ENCODE measurements around the gene IFT22. TPM values are rescaled to one million over a fixed set of nuclear protein-coding genes. Genes with fewer than 3 reads are reported as not detected.

The IFT22 gene
- total RNA-seq (1 to 10 TPM; 5.5 to 6.6 TPM), polyA plus RNA-seq (1 to 10 TPM; 8.5 to 9.4 TPM)

GRCh38 chr7:101321491-101322401 lies at the start of gene IFT22:
Gene IFT22 (minus strand): TSS chr7:101321812. CDS start chr7:101321709, 103 bp downstream.
- Histone ChIP-seq H3K27me3 (ENCODE audit: control insufficient read depth in 4 of 4, insufficient read depth in 4 of 4, low read length in 3 of 4) (no peaks in the 10 kb centered on the region), H3K9ac (ENCODE audit: low read depth in 1 of 2, low read length in 2 of 2) (peak within 1 kb of the TSS; percentile 85 to 89), H3K27ac (ENCODE audit: low read depth in 1 of 2, low read length in 2 of 2) (peak within 1 kb of the TSS; percentile 78 to 84), H3K36me3 (ENCODE audit: control insufficient read depth in 4 of 4, insufficient read depth in 3 of 4, low read depth in 1 of 4, low read length in 3 of 4) (no peaks in the 10 kb centered on the region), H3K4me1 (ENCODE audit: control insufficient read depth in 4 of 4, insufficient read depth in 4 of 4, low read length in 3 of 4) (peaks cover 2 to 9% (median 7%) of the 10 kb centered on the region in 4 donors), H3K9me3 (ENCODE audit: control insufficient read depth in 4 of 4, low read length in 3 of 4) (no peaks in the 10 kb centered on the region), H3K4me3 (ENCODE audit: low read depth in 1 of 3, low read length in 3 of 3) (peak within 1 kb of the TSS; percentile 71 to 94 (median 77))
- no peak for TF ChIP-seq FOXA2 (IDR thresholded peaks at IDR 0.05)
- no peak for TF ChIP-seq ZBTB33 (IDR thresholded peaks at IDR 0.05)
- peak; percentile 58 to 93 for TF ChIP-seq GABPA (IDR thresholded peaks at IDR 0.05 in 1 of 2, conservative IDR thresholded peaks at IDR 0.05 in 1 of 2)
- TF ChIP-seq RAD21 (IDR thresholded peaks at IDR 0.05): peak; percentile 67 to 73
- no peak for TF ChIP-seq FOXA1 (IDR thresholded peaks at IDR 0.05)
- TF ChIP-seq NR2F2 (IDR thresholded peaks at IDR 0.05): no peak
- TF ChIP-seq, protein P1, sequence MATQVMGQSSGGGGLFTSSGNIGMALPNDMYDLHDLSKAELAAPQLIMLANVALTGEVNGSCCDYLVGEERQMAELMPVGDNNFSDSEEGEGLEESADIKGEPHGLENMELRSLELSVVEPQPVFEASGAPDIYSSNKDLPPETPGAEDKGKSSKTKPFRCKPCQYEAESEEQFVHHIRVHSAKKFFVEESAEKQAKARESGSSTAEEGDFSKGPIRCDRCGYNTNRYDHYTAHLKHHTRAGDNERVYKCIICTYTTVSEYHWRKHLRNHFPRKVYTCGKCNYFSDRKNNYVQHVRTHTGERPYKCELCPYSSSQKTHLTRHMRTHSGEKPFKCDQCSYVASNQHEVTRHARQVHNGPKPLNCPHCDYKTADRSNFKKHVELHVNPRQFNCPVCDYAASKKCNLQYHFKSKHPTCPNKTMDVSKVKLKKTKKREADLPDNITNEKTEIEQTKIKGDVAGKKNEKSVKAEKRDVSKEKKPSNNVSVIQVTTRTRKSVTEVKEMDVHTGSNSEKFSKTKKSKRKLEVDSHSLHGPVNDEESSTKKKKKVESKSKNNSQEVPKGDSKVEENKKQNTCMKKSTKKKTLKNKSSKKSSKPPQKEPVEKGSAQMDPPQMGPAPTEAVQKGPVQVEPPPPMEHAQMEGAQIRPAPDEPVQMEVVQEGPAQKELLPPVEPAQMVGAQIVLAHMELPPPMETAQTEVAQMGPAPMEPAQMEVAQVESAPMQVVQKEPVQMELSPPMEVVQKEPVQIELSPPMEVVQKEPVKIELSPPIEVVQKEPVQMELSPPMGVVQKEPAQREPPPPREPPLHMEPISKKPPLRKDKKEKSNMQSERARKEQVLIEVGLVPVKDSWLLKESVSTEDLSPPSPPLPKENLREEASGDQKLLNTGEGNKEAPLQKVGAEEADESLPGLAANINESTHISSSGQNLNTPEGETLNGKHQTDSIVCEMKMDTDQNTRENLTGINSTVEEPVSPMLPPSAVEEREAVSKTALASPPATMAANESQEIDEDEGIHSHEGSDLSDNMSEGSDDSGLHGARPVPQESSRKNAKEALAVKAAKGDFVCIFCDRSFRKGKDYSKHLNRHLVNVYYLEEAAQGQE (IDR thresholded peaks at IDR 0.05): no peak
- peak; percentile 38 for TF ChIP-seq CTCF (IDR thresholded peaks at IDR 0.05; ENCODE audit: low read depth, low read length, missing input control)
- TF ChIP-seq JUND (IDR thresholded peaks at IDR 0.05): no peak
- no peak for TF ChIP-seq EGR1 (IDR thresholded peaks at IDR 0.05; ENCODE audit: low read depth in 2 of 2)
- TF ChIP-seq SP1 (IDR thresholded peaks at IDR 0.05): no peak
- peak; percentile 34 for TF ChIP-seq TAF1 (conservative IDR thresholded peaks at IDR 0.05)
- TF ChIP-seq RXRA (IDR thresholded peaks at IDR 0.05): peak in 1 of 2 donors; percentile 15
- TF ChIP-seq HNF4A (conservative IDR thresholded peaks at IDR 0.05): peak; percentile 9 to 25
- TF ChIP-seq YY1 (IDR thresholded peaks at IDR 0.05): peak; percentile 68
- WGBS: under 1% methylated on average over 69 of the region's 69 CpGs
- DNase-seq (ENCODE audit: low spot score): peak; percentile 89
